ENCODE measurements around the gene APCS.

APCS gene, protein sequence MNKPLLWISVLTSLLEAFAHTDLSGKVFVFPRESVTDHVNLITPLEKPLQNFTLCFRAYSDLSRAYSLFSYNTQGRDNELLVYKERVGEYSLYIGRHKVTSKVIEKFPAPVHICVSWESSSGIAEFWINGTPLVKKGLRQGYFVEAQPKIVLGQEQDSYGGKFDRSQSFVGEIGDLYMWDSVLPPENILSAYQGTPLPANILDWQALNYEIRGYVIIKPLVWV

GRCh38 chr1:159587461-159587951, at the start of gene APCS:
APCS (plus strand) TSS chr1:159587826; CDS start chr1:159587922, 96 bp downstream.
- H3K9ac ChIP-seq (ENCODE audit: low read length) = no peak within 1 kb of the TSS
- H3K27me3 ChIP-seq (replicated peaks; ENCODE audit: insufficient read depth, low read length) = no peaks in the 10 kb centered on the region
- no peaks in the 10 kb centered on the region for H3K36me3 ChIP-seq (replicated peaks; ENCODE audit: insufficient read depth, low read length)
- H3K79me2 ChIP-seq (ENCODE audit: low read length) = no peaks in the 10 kb centered on the region
- no peak within 1 kb of the TSS for H3K4me3 ChIP-seq (ENCODE audit: low read length)
- TF ChIP-seq, protein P1, sequence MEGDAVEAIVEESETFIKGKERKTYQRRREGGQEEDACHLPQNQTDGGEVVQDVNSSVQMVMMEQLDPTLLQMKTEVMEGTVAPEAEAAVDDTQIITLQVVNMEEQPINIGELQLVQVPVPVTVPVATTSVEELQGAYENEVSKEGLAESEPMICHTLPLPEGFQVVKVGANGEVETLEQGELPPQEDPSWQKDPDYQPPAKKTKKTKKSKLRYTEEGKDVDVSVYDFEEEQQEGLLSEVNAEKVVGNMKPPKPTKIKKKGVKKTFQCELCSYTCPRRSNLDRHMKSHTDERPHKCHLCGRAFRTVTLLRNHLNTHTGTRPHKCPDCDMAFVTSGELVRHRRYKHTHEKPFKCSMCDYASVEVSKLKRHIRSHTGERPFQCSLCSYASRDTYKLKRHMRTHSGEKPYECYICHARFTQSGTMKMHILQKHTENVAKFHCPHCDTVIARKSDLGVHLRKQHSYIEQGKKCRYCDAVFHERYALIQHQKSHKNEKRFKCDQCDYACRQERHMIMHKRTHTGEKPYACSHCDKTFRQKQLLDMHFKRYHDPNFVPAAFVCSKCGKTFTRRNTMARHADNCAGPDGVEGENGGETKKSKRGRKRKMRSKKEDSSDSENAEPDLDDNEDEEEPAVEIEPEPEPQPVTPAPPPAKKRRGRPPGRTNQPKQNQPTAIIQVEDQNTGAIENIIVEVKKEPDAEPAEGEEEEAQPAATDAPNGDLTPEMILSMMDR (IDR thresholded peaks at IDR 0.05; ENCODE audit: low read length) = no peak
- H4K20me1 ChIP-seq (ENCODE audit: insufficient read depth, low read length) = no peaks in the 10 kb centered on the region
- no peak within 1 kb of the TSS for H3K4me2 ChIP-seq (ENCODE audit: low read depth, low read length)
- no peak within 1 kb of the TSS for H2AFZ ChIP-seq (ENCODE audit: low read length)
- H3K9me2 ChIP-seq (replicated peaks; ENCODE audit: insufficient read depth, low read length) = no peaks in the 10 kb centered on the region
- H3K27ac ChIP-seq (ENCODE audit: low read length) = no peak within 1 kb of the TSS
- DNase-seq = no peak
- peaks cover 5% of the 10 kb centered on the region; the same call in 1 of the 2 replicates for H3F3A ChIP-seq (ENCODE audit: insufficient read depth, low read length)
- no peaks in the 10 kb centered on the region for H3K4me1 ChIP-seq (ENCODE audit: low read length)
- H3K9me3 ChIP-seq (replicated peaks; ENCODE audit: insufficient read depth, low read length) = no peaks in the 10 kb centered on the region

DNA sequence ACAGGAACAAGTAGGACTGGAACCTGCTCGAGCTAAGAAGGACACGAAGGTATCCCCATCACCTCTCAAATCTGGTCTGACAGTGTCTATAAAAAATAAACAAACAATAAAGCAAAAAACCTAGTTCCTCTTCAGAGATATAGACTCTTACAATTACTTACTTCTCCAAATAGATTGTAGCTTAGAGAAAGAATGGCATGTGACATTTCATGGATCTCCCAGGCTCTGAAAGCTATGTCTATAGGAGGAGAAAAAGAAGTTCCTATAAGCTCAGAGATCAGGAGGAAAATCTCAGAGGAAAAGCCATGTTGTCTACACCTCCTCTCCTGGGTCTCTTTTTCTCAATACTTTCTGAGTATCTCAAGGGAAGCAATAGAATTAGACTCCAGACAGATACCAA, 39.5 kb upstream of the APCS start:
- Histone ChIP-seq H3K9me3 (replicated peaks; ENCODE audit: insufficient read depth, low read length) (no peaks in the 10 kb centered on the region), H2AFZ (ENCODE audit: low read length) (no peak overlapping the region), H3K27ac (ENCODE audit: low read length) (no peak overlapping the region), H3K9ac (ENCODE audit: low read length) (no peak overlapping the region), H3K4me3 (ENCODE audit: low read length) (no peak overlapping the region), H3K9me2 (replicated peaks; ENCODE audit: insufficient read depth, low read length) (no peaks in the 10 kb centered on the region), H4K20me1 (ENCODE audit: insufficient read depth, low read length) (no peaks in the 10 kb centered on the region), H3K36me3 (replicated peaks; ENCODE audit: insufficient read depth, low read length) (no peaks in the 10 kb centered on the region), H3K4me2 (ENCODE audit: low read depth, low read length) (no peak overlapping the region), H3F3A (ENCODE audit: insufficient read depth, low read length) (no peaks in the 10 kb centered on the region), H3K4me1 (ENCODE audit: low read length) (no peaks in the 10 kb centered on the region), H3K27me3 (replicated peaks; ENCODE audit: insufficient read depth, low read length) (no peaks in the 10 kb centered on the region), H3K79me2 (ENCODE audit: low read length) (no peaks in the 10 kb centered on the region)
- TF ChIP-seq, protein P1 (IDR thresholded peaks at IDR 0.05; ENCODE audit: low read length) = no peak
- TF ChIP-seq EZH2phosphoT487 (IDR thresholded peaks at IDR 0.05; ENCODE audit: low read length) (no peak), EZH2 (optimal IDR thresholded peaks at IDR 0.05; ENCODE audit: low read depth, low read length) (no peak)
- no peak for DNase-seq

GRCh38 chr1:159554261-159554660, 33.4 kb upstream of the APCS start:
- H3F3A ChIP-seq (ENCODE audit: insufficient read depth, low read length) = no peaks in the 10 kb centered on the region
- no peak overlapping the region for H3K9ac ChIP-seq (ENCODE audit: low read length)
- no peaks in the 10 kb centered on the region for H3K9me3 ChIP-seq (replicated peaks; ENCODE audit: insufficient read depth, low read length)
- no peaks in the 10 kb centered on the region for H3K79me2 ChIP-seq (ENCODE audit: low read length)
- no peaks in the 10 kb centered on the region for H3K9me2 ChIP-seq (replicated peaks; ENCODE audit: insufficient read depth, low read length)
- H3K27ac ChIP-seq (ENCODE audit: low read length) = no peak overlapping the region
- no peaks in the 10 kb centered on the region for H3K36me3 ChIP-seq (replicated peaks; ENCODE audit: insufficient read depth, low read length)
- DNase-seq = no peak
- no peaks in the 10 kb centered on the region for H3K4me1 ChIP-seq (ENCODE audit: low read length)
- H2AFZ ChIP-seq (ENCODE audit: low read length) = no peak overlapping the region
- TF ChIP-seq EZH2 (optimal IDR thresholded peaks at IDR 0.05; ENCODE audit: low read depth, low read length) (no peak), EZH2phosphoT487 (IDR thresholded peaks at IDR 0.05; ENCODE audit: low read length) (no peak)
- TF ChIP-seq, protein P1 (IDR thresholded peaks at IDR 0.05; ENCODE audit: low read length) = no peak
- no peak overlapping the region for H3K4me2 ChIP-seq (ENCODE audit: low read depth, low read length)
- H4K20me1 ChIP-seq (ENCODE audit: insufficient read depth, low read length) = no peaks in the 10 kb centered on the region
- H3K4me3 ChIP-seq (ENCODE audit: low read length) = no peak overlapping the region
- no peaks in the 10 kb centered on the region for H3K27me3 ChIP-seq (replicated peaks; ENCODE audit: insufficient read depth, low read length)
